GM12864 (cell line): ENCODE data around the gene PPP4R2.

Source experiments
- DNase-seq: peaks from one replicate; pipeline ENCODE4 v3.0.0-alpha.2; 2011; ENCODE audit warnings: low read depth
- H3K4me3 ChIP-seq: 2 replicates; pipeline ENCODE4 v1.5.1; 2011; ENCODE audit warnings: mild to moderate bottlenecking, low read depth, low read length, control low read depth
- CTCF ChIP-seq: IDR thresholded peaks from 2 replicates; pipeline ENCODE4 v1.5.1; 2011; ENCODE audit warnings: low read depth, mild to moderate bottlenecking, moderate library complexity, low read length, control low read depth, inconsistent platforms; ENCODE audit errors: missing control alignments

The PPP4R2 gene

DNA sequence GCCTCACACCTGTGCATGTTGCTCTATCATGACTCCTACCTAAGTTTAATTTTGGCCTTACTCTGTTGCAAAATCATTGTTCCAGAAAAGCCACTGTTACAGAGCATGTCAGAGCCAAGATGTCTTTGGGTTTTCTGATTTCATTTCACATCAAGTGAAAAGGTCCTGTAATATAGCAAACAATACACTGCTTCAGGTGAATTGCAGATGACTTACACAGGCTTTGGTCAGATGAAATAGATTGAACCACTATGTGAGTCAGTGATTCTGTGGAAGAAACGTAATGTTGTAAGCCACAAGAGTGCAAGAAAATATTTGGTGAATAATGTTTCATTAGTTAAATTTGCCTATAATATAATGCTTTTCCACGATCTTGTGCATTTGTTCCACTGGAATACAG, 87.6 kb downstream of the PPP4R2 start:
- H3K4me3 ChIP-seq = no peak overlapping the region
- DNase-seq = no peak
- TF ChIP-seq CTCF = no peak

DNA sequence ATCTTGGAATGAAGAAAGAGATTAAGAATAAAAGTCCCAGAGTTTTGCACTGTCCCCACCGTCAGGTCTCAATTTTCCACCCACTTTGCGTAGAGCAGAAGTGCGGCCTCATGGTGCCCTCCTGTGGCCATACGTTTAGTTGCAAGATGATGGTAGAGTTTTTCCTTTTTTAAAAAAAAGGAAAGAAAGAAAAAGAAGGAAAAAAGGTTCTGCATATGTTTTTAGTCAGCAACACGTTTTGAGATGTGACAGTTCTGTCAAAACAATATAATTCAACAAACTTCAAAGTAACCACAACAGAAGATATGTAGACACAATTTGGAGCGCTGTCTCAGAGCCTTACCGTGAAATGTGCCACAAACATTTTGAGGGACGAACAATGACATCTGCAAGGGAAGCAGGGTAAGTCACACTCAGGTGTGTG, 89.5 kb downstream of the PPP4R2 start:
- TF ChIP-seq CTCF = peak; percentile 66
- H3K4me3 ChIP-seq = no peak overlapping the region
- DNase-seq = no peak

DNA sequence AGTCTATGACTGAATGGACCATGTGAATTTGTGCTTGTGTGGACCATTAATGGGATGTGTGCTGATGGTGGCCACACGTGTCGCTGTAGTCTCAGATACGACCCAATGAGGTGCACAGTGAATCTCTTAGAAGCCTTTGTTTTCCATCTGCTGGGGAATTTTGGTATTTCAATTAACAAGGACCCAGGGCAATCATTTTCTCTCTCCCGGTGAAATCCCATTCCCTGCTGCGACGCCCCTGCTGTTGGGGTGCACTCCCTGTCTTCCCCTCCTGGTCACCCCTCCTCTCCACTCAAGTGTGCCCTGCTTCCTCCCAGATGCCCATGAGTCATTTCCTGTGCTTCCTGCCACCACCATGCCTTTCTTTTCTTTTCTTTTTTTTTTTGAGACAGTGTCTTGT, 97.5 kb downstream of the PPP4R2 start:
- DNase-seq = no peak
- no peak for TF ChIP-seq CTCF
- H3K4me3 ChIP-seq = no peak overlapping the region

GRCh38 chr3:73094951-73095350, 98.3 kb downstream of the PPP4R2 start:
- no peak overlapping the region for H3K4me3 ChIP-seq
- no peak for DNase-seq
- TF ChIP-seq CTCF = no peak

GRCh38 chr3:73096169-73096568, 99.6 kb downstream of the PPP4R2 start:
- no peak for DNase-seq
- no peak for TF ChIP-seq CTCF
- no peak overlapping the region for H3K4me3 ChIP-seq

GRCh38 chr3:73098026-73098425, 101.4 kb downstream of the PPP4R2 start:
- no peak for TF ChIP-seq CTCF
- no peak for DNase-seq
- H3K4me3 ChIP-seq = no peak overlapping the region

DNA sequence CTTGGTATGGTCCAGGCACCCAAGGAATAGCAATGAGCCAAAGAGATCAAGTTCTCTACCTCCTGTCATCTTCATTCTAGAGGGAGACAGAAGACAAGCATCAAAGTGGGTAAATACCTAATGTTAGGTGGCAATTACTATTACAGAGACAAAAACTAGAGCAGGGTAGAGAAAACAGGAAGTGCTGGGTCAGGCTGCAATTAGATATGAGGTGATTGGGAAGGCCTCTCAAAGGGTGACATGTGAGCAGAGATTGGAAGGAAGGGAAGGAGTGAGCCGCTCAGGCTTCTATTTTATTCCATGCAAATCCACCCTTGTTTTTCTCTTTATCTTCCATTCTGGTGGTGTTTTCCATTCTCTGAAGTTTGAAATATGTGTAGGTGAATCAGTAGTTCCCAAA, 102.3 kb downstream of the PPP4R2 start:
- no peak for DNase-seq
- TF ChIP-seq CTCF = no peak
- no peak overlapping the region for H3K4me3 ChIP-seq
